Fibroblast of mammary gland (primary cell): Measurements from ENCODE around the gene CXCL14.

Experiments used
- DNase-seq: peaks from one replicate; pipeline ENCODE4 v3.0.0-alpha.2; 2010; ENCODE audit warnings: low read depth
- H3K4me3 ChIP-seq: 2 replicates; pipeline ENCODE4 v1.5.1; 2011; ENCODE audit warnings: low read depth, mild to moderate bottlenecking, low read length, moderate library complexity; ENCODE audit not compliant: control insufficient read depth
- CTCF ChIP-seq: conservative IDR thresholded peaks from 2 replicates; pipeline ENCODE4 v1.5.1; 2011; ENCODE audit warnings: low read depth, low read length, inconsistent platforms; ENCODE audit not compliant: control insufficient read depth, insufficient read depth

The CXCL14 gene

GRCh38 chr5:135598691-135599395, 20.1 kb upstream of the CXCL14 start:
- no peak overlapping the region for H3K4me3 ChIP-seq
- no peak for TF ChIP-seq CTCF
- no peak for DNase-seq

GRCh38 chr5:135596788-135597187, 18.0 kb upstream of the CXCL14 start:
- no peak for DNase-seq
- no peak overlapping the region for H3K4me3 ChIP-seq
- no peak for TF ChIP-seq CTCF

- no peak for DNase-seq
- TF ChIP-seq CTCF: no peak
- H3K4me3 ChIP-seq: no peak overlapping the region
Observed at GRCh38 chr5:135596157-135596763, 17.5 kb upstream of the CXCL14 start.

GRCh38 chr5:135594416-135594960, 15.7 kb upstream of the CXCL14 start:
- TF ChIP-seq CTCF: no peak
- H3K4me3 ChIP-seq: no peak overlapping the region
- no peak for DNase-seq

GRCh38 chr5:135593886-135594285, 15.1 kb upstream of the CXCL14 start:
- TF ChIP-seq CTCF: no peak
- no peak for DNase-seq
- H3K4me3 ChIP-seq: no peak overlapping the region

GRCh38 chr5:135593141-135593540, 14.3 kb upstream of the CXCL14 start:
- DNase-seq: no peak
- TF ChIP-seq CTCF: no peak
- H3K4me3 ChIP-seq: no peak overlapping the region
